GM13977 (cell line): Measurements from ENCODE around the gene SVOPL.

ENCODE experiments used
- DNase-seq: peaks from one replicate; pipeline ENCODE4 v3.0.0; 2012; ENCODE audit warnings: low spot score
- in situ Hi-C: fragments of 300-500 bp; cut with MboI; formaldehyde crosslinking; loops from one replicate; pipeline ENCODE4 v1.12.0; 2022; ENCODE audit warnings: low sequenced_read_pairs, low pct_unique_long_range_greater_than_20kb, mixed read lengths, inconsistent platforms; ENCODE audit not compliant: unreplicated experiment
- TF ChIP-seq, protein P1 (sequence below): IDR thresholded peaks from 2 replicates; pipeline ENCODE4 v1.5.1; 2012; ENCODE audit warnings: mild to moderate bottlenecking, control low read depth; ENCODE audit not compliant: insufficient read depth; ENCODE audit errors: extremely low read depth, missing control alignments

The SVOPL gene, protein sequence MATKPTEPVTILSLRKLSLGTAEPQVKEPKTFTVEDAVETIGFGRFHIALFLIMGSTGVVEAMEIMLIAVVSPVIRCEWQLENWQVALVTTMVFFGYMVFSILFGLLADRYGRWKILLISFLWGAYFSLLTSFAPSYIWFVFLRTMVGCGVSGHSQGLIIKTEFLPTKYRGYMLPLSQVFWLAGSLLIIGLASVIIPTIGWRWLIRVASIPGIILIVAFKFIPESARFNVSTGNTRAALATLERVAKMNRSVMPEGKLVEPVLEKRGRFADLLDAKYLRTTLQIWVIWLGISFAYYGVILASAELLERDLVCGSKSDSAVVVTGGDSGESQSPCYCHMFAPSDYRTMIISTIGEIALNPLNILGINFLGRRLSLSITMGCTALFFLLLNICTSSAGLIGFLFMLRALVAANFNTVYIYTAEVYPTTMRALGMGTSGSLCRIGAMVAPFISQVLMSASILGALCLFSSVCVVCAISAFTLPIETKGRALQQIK

DNA sequence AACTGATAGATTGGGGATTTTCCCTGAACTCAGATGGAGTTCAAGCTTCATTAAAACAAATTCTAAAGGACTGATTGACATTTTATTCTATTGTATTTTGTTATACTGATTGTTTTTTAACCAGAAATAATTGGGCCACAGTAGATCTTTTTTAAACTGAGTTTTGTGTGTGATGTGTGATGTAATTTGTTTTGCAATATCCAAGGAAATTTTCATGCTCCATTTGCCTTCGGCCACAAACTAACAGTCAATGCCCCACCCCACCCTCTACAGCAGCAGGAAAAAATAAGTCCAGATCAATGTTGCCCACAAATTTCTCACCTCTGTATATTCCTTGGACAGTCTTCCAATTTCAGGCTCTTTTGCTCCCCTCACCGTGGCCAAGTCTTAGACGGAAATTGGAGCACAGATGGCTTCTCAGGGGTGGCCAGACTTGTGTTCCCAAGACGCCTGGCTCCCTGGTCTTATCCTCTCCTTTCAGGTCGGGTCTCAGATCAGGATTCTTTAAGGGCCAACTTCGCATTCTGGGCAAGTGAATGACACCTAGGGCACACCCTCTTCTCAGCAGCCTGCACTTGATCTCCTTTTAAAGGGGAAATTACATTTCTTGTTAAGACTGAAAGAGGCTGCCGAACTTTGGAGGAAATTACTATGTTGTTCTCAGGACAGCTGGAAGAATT lies at the start of gene SVOPL:
Gene SVOPL, minus strand, starts transcription at position 506 of the 680 bp plus-strand sequence. CDS start 22,317 bp downstream, outside the sequence.
- DNase-seq = no peak
- TF ChIP-seq, protein P1, sequence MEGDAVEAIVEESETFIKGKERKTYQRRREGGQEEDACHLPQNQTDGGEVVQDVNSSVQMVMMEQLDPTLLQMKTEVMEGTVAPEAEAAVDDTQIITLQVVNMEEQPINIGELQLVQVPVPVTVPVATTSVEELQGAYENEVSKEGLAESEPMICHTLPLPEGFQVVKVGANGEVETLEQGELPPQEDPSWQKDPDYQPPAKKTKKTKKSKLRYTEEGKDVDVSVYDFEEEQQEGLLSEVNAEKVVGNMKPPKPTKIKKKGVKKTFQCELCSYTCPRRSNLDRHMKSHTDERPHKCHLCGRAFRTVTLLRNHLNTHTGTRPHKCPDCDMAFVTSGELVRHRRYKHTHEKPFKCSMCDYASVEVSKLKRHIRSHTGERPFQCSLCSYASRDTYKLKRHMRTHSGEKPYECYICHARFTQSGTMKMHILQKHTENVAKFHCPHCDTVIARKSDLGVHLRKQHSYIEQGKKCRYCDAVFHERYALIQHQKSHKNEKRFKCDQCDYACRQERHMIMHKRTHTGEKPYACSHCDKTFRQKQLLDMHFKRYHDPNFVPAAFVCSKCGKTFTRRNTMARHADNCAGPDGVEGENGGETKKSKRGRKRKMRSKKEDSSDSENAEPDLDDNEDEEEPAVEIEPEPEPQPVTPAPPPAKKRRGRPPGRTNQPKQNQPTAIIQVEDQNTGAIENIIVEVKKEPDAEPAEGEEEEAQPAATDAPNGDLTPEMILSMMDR = no peak
- in situ Hi-C loops = no loop called here

DNA sequence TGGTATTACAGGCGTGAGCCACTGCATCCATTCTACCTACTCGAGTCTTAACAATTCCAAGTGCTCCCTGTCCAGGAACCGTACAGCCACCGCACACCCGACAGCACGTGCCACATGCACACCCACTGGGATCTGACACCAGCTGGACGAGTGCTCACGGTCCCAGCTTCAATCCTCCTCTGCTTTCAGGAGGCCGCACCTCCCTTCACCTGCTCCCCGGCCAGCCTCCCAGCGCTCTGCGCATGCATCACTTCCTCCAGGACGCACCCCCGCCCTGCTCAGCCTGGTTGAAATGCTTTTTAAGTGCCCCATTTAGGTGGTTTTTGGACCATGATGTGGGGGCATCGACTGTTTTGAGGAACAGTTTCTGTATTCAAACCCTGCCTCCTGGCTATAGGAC lies 49.3 kb upstream of the SVOPL start:
- TF ChIP-seq, protein P1 = no peak
- in situ Hi-C loops = no loop called here

DNA sequence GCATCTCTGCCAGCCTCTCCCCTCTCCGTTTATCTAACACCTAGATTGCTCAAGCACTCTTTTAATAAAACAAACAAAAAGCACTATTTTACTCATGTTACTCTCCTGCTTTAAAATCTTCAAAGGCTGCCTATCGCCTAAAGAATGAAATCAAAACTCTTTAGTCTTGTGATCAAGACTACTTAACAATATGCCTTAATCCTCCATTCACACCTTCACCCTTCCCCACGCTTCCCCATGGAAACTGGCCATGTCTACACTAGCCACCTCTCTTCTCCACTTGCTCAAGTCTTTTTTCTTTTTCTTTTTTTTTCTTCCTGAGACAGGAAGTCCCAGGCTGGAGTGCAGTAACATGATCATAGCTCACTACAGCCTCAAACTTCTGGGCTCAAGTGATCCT lies 48.8 kb upstream of the SVOPL start:
- TF ChIP-seq, protein P1 = no peak
- in situ Hi-C loops = loop anchor here (25.0 kb wide), 4 partner anchors 288 to 1138 kb away; partner anchors contain the start of gene TRIM24
- no peak for DNase-seq

More for the DNA sequence above, 49.3 kb upstream of the SVOPL start:
- DNase-seq = no peak

DNA sequence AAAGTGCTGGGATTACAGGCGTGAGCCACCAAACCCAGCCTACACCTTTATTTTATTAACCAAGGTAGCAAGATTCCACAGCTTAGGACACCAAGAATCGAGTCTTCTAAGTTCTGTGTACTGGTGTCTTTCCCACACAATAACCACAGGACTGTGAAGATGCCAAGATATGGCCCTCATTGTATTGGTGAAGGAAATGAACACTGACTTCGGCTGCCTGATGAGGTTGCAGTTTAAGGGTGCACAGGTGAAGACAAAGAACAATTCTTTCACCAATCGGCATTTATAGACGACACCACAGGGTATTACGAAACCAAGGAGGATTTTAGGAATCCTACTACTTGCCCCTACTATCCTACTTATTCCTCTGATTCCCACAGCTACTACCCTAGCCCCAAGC lies 47.5 kb upstream of the SVOPL start:
- TF ChIP-seq, protein P1 = no peak
- in situ Hi-C loops = loop anchor here (25.0 kb wide), 4 partner anchors 286 to 1136 kb away; partner anchors contain the start of gene TRIM24
- no peak for DNase-seq

DNA sequence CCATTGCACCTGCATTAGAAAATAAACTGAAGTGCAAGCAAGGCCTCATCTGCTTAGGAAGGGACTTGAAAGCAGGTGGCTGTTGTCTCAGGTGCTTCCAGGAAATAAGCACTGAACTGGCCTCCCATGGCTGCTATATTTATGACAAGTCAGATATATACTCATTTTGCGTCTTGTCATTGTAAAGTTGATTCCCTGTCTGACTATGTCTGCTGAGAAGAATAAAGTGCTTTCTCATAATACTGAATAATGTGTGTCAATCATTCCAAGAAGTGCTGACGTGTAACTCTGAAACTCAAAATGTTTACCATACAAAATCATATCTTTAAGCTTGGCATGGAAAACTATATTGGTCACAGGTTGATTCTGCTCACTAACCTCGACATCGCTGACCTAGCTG lies 44.9 kb upstream of the SVOPL start:
- in situ Hi-C loops = loop anchor here (25.0 kb wide), 4 partner anchors 284 to 1134 kb away; partner anchors contain the start of gene TRIM24
- no peak for DNase-seq
- TF ChIP-seq, protein P1 = no peak

DNA sequence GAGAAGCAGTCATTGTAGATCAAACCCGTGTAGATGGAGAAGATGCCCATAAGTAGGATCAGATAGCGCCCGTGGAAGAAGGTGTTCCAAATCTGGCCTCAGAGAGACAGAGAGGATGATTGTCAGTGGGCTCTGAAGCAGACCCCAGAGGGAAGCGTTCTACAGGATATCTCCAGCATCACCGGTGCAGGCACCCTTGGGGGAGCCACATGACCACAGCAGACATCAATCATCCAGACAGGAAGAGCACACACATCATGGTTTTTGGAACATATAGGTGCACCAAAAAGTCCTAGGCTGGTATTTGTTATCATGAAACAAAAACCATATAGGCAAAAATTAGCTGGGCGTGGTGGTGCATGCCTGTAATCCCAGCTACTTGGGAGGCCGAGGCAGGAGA lies 44.0 kb upstream of the SVOPL start:
- no peak for DNase-seq
- TF ChIP-seq, protein P1 = no peak
- in situ Hi-C loops = loop anchor here (25.0 kb wide), 4 partner anchors 283 to 1133 kb away; partner anchors contain the start of gene TRIM24
